HG03196 (cell line): ENCODE results near the gene URB1.

Experiments
- ATAC-seq: cut with Tn5 transposase; IDR thresholded peaks from one replicate; pipeline ENCODE4 v1.9.1; 2021; ENCODE audit not compliant: unreplicated experiment

URB1 gene

GRCh38 chr21:32346951-32347350 lies 45.9 kb downstream of the URB1 start:
- ATAC-seq: no peak

- ATAC-seq: no peak
These were observed 51.7 kb downstream of the URB1 start for GRCh38 chr21:32340863-32341848.

- ATAC-seq: no peak
These were observed 54.4 kb downstream of the URB1 start for GRCh38 chr21:32338209-32338921.

GRCh38 chr21:32337206-32337605 lies 55.6 kb downstream of the URB1 start:
- ATAC-seq: no peak

- no peak for ATAC-seq
These were observed 56.1 kb downstream of the URB1 start for GRCh38 chr21:32336711-32337110.

- no peak for ATAC-seq
These were observed 56.9 kb downstream of the URB1 start for GRCh38 chr21:32335601-32336575.

GRCh38 chr21:32334980-32335531 lies 57.8 kb downstream of the URB1 start:
- ATAC-seq: no peak

GRCh38 chr21:32333953-32334673 lies 58.7 kb downstream of the URB1 start:
- no peak for ATAC-seq

GRCh38 chr21:32332463-32332951 lies 60.3 kb downstream of the URB1 start:
- ATAC-seq: no peak

- no peak for ATAC-seq
These were observed 61.1 kb downstream of the URB1 start for GRCh38 chr21:32331444-32332305.

GRCh38 chr21:32330784-32331311 lies 62.0 kb downstream of the URB1 start:
- no peak for ATAC-seq

GRCh38 chr21:32329776-32330175 lies 63.0 kb downstream of the URB1 start:
- no peak for ATAC-seq

GRCh38 chr21:32329331-32329730 lies 63.5 kb downstream of the URB1 start:
- no peak for ATAC-seq

GRCh38 chr21:32328595-32328994 lies 64.2 kb downstream of the URB1 start:
- ATAC-seq: no peak

- ATAC-seq: no peak
These were observed 67.1 kb downstream of the URB1 start for GRCh38 chr21:32325706-32326105.

- no peak for ATAC-seq
These were observed 70.1 kb downstream of the URB1 start for GRCh38 chr21:32322676-32323075.

GRCh38 chr21:32322103-32322502 lies 70.7 kb downstream of the URB1 start:
- no peak for ATAC-seq

GRCh38 chr21:32321480-32321879 lies 71.3 kb downstream of the URB1 start:
- ATAC-seq: no peak

GRCh38 chr21:32320726-32321125 lies 72.1 kb downstream of the URB1 start:
- no peak for ATAC-seq
